GM20000 (cell line): ENCODE data around the gene ZNF804B.

Source experiments
- DNase-seq: peaks from one replicate; pipeline ENCODE4 v3.0.0; 2012; ENCODE audit warnings: low spot score
- TF ChIP-seq, protein P1 (sequence below): IDR thresholded peaks from 2 replicates; pipeline ENCODE4 v1.5.1; 2012; ENCODE audit warnings: mild to moderate bottlenecking, control low read depth; ENCODE audit errors: extremely low read depth, missing control alignments

ZNF804B gene

GRCh38 chr7:89064831-89065230, 305.3 kb downstream of the ZNF804B start:
- TF ChIP-seq, protein P1, sequence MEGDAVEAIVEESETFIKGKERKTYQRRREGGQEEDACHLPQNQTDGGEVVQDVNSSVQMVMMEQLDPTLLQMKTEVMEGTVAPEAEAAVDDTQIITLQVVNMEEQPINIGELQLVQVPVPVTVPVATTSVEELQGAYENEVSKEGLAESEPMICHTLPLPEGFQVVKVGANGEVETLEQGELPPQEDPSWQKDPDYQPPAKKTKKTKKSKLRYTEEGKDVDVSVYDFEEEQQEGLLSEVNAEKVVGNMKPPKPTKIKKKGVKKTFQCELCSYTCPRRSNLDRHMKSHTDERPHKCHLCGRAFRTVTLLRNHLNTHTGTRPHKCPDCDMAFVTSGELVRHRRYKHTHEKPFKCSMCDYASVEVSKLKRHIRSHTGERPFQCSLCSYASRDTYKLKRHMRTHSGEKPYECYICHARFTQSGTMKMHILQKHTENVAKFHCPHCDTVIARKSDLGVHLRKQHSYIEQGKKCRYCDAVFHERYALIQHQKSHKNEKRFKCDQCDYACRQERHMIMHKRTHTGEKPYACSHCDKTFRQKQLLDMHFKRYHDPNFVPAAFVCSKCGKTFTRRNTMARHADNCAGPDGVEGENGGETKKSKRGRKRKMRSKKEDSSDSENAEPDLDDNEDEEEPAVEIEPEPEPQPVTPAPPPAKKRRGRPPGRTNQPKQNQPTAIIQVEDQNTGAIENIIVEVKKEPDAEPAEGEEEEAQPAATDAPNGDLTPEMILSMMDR: no peak
- DNase-seq: no peak

- TF ChIP-seq, protein P1: no peak
- DNase-seq: no peak
Observed at GRCh38 chr7:89067048-89067447, 307.5 kb downstream of the ZNF804B start.

- DNase-seq: no peak
Observed at GRCh38 chr7:89072081-89072480, 312.6 kb downstream of the ZNF804B start.

DNA sequence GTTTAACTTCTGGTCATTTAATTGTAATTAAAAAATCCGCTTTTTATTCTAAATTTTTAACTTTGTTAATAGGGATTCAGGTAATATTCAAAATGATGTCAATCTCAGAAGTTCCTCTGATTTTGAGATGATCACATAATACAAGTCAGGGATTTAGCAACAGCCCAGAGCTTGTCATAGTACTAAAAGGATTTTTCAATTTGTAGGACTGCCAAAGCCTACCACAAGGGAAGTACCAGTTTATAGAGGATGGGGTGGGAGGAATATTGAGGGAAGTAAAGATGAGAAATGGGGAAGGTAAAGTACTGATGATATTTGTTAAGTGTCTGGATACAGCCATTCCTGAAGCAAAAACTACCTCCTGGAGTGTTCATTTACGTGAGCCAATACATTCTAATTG, 314.3 kb downstream of the ZNF804B start:
- DNase-seq: no peak
- TF ChIP-seq, protein P1: no peak

More at GRCh38 chr7:89072081-89072480, 312.6 kb downstream of the ZNF804B start:
- TF ChIP-seq, protein P1: no peak

DNA sequence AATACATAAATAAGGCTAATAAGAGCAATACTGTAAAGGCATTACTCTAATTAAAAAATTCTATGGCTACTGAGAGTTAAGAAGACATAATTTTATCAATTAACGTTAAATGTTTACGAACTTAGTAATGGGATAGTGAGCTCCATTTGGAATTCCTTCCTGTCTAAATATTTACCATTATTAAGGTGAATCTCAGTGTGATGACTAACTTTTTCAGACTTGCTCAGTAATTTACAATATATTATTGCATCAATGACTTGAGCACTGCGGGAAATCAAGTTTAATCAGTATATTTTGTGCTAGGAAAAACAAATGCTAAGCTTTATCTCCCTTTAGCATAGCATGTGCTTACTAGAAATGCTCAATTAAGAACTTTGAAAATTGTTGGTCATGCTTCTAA, 318.5 kb downstream of the ZNF804B start:
- no peak for DNase-seq
- TF ChIP-seq, protein P1: no peak

GRCh38 chr7:89085580-89085979, 326.1 kb downstream of the ZNF804B start:
- DNase-seq: no peak
- TF ChIP-seq, protein P1: no peak

GRCh38 chr7:89091550-89091949, 332.1 kb downstream of the ZNF804B start:
- no peak for DNase-seq

More at GRCh38 chr7:89091550-89091949, 332.1 kb downstream of the ZNF804B start:
- TF ChIP-seq, protein P1: no peak
